Activated CD8-positive, alpha-beta T cell treated with anti-CD3 and anti-CD28 coated beads for 36 hours (primary cell): ENCODE data around the gene TRAPPC5. TPM values are rescaled to one million over a fixed set of nuclear protein-coding genes. Genes with fewer than 3 reads are reported as not detected.
A peak's percentile ranks its signal among the peaks of the same experiment; 100 is the strongest.

ENCODE experiments used
- ATAC-seq: fragments of 200-7000 bp; cut with Tn5 transposase; one replicate; pipeline ENCODE4 v1.10.0; 2021; ENCODE audit warnings: mild to moderate bottlenecking, moderate library complexity
- CTCF ChIA-PET: fragments of 350-600 bp; sonication (Branson Sonifier 250); formaldehyde crosslinking; loops from one replicate; lab custom pipeline; 2021; ENCODE audit warnings: antibody characterized with exemption; lab: Charles Lee
- POLR2A ChIA-PET: fragments of 350-600 bp; sonication (Branson Sonifier 250); formaldehyde crosslinking; loops from one replicate; lab custom pipeline; 2021; ENCODE audit warnings: antibody characterized with exemption; lab: Charles Lee
- DNase-seq: peaks from one replicate; pipeline ENCODE4 v3.0.0-alpha.2; 2020
- H3K27ac Mint-ChIP-seq: one replicate; pipeline ENCODE4 v1.8.0; 2021; ENCODE audit warnings: mild to moderate bottlenecking, mixed read lengths
- H3K27me3 Mint-ChIP-seq: one replicate; pipeline ENCODE4 v1.8.0; 2021; ENCODE audit warnings: mixed read lengths
- H3K36me3 Mint-ChIP-seq: one replicate; pipeline ENCODE4 v1.8.0; 2021; ENCODE audit warnings: low read depth, mixed read lengths
- H3K4me1 Mint-ChIP-seq: one replicate; pipeline ENCODE4 v1.8.0; 2021; ENCODE audit warnings: low read depth, mixed read lengths
- H3K4me3 Mint-ChIP-seq: one replicate; pipeline ENCODE4 v1.8.0; 2021; ENCODE audit warnings: mild to moderate bottlenecking, moderate library complexity, mixed read lengths
- H3K9me3 Mint-ChIP-seq: one replicate; pipeline ENCODE4 v1.8.0; 2021; ENCODE audit warnings: mixed read lengths
- intact Hi-C: fragments of 100-400 bp; cut with micrococcal nuclease; formaldehyde crosslinking; loops from one replicate; pipeline ENCODE4 v1.10.0; 2022
- total RNA-seq, 2 experiments: library from RNA; stranded (reverse); gene quantifications; one replicate each; pipeline ENCODE4 v1.2.3, GENCODE V29; 2021
- TF ChIP-seq, protein P1 (sequence below): fragments of 200-600 bp; IDR thresholded peaks from one replicate; pipeline ENCODE4 v1.8.0; 2022; ENCODE audit warnings: antibody characterized with exemption, mild to moderate bottlenecking

TRAPPC5 gene
- total RNA-seq, 2 experiments from 2014 or later = 85.0 to 85.9 TPM

GRCh38 chr19:7692417-7693088 lies 11.9 kb downstream of the TRAPPC5 start:
- H3K4me3 Mint-ChIP-seq = no peak overlapping the region
- POLR2A ChIA-PET = interaction anchor here (0.9 to 1.1 kb wide), 2 partner anchors 74 to 115 kb away, joined by 3 to 4 read pairs; no protein-coding TSS in a partner anchor

GRCh38 chr19:7694499-7694898 lies 13.9 kb downstream of the TRAPPC5 start:
- DNase-seq (no peak), ATAC-seq (no peak)
- intact Hi-C loops = no loop called here
- Mint-ChIP-seq H3K27me3 (peaks cover 8% of the 10 kb centered on the region), H3K4me3 (no peak overlapping the region), H3K36me3 (no peaks in the 10 kb centered on the region), H3K27ac (no peak overlapping the region), H3K4me1 (peaks cover 9% of the 10 kb centered on the region), H3K9me3 (no peaks in the 10 kb centered on the region)
- CTCF ChIA-PET = interaction anchor here (0.7 kb wide), 1 partner anchor 14 kb away, joined by 3 read pairs; the partner anchor contains the start of gene TRAPPC5
- POLR2A ChIA-PET = no interaction called here
- TF ChIP-seq, protein P1, sequence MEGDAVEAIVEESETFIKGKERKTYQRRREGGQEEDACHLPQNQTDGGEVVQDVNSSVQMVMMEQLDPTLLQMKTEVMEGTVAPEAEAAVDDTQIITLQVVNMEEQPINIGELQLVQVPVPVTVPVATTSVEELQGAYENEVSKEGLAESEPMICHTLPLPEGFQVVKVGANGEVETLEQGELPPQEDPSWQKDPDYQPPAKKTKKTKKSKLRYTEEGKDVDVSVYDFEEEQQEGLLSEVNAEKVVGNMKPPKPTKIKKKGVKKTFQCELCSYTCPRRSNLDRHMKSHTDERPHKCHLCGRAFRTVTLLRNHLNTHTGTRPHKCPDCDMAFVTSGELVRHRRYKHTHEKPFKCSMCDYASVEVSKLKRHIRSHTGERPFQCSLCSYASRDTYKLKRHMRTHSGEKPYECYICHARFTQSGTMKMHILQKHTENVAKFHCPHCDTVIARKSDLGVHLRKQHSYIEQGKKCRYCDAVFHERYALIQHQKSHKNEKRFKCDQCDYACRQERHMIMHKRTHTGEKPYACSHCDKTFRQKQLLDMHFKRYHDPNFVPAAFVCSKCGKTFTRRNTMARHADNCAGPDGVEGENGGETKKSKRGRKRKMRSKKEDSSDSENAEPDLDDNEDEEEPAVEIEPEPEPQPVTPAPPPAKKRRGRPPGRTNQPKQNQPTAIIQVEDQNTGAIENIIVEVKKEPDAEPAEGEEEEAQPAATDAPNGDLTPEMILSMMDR = no peak

More at GRCh38 chr19:7692417-7693088, 11.9 kb downstream of the TRAPPC5 start:
- intact Hi-C loops = no loop called here
- Mint-ChIP-seq H3K9me3 (no peaks in the 10 kb centered on the region), H3K27ac (no peak overlapping the region), H3K27me3 (peaks cover 3% of the 10 kb centered on the region), H3K36me3 (no peaks in the 10 kb centered on the region), H3K4me1 (no peaks in the 10 kb centered on the region)
- ATAC-seq (peak; percentile 51), DNase-seq (peak; percentile 51)
- CTCF ChIA-PET = interaction anchor here (1.0 kb wide), 1 partner anchor 12 kb away, joined by 3 read pairs; the partner anchor contains the start of gene TRAPPC5
- TF ChIP-seq, protein P1 = no peak

- intact Hi-C loops = no loop called here
- TF ChIP-seq, protein P1 = no peak
- H3K4me3 Mint-ChIP-seq = no peak overlapping the region
- H3K27me3 Mint-ChIP-seq = peaks cover 8% of the 10 kb centered on the region
- H3K9me3 Mint-ChIP-seq = no peaks in the 10 kb centered on the region
- peaks cover 17% of the 10 kb centered on the region for H3K4me1 Mint-ChIP-seq
- no peak overlapping the region for H3K27ac Mint-ChIP-seq
- CTCF ChIA-PET = interaction anchor here (1.4 to 5.0 kb wide), 3 partner anchors 17 to 102 kb away, joined by 3 to 28 read pairs (median 9); partner anchors contain the start of gene TRAPPC5
- H3K36me3 Mint-ChIP-seq = no peaks in the 10 kb centered on the region
- ATAC-seq (no peak), DNase-seq (no peak)
- POLR2A ChIA-PET = no interaction called here
These were observed 17.2 kb downstream of the TRAPPC5 start for GRCh38 chr19:7697721-7698287.

- Mint-ChIP-seq H3K9me3 (no peaks in the 10 kb centered on the region), H3K4me1 (peaks cover 19% of the 10 kb centered on the region), H3K36me3 (no peaks in the 10 kb centered on the region), H3K4me3 (peak overlapping the region; percentile 61), H3K27ac (no peak overlapping the region), H3K27me3 (peaks cover 8% of the 10 kb centered on the region)
- ChIA-PET POLR2A (interaction anchor here (0.9 to 1.6 kb wide), 4 partner anchors 10 to 101 kb away, joined by 3 read pairs; partner anchors contain the start of gene TRAPPC5), CTCF (interaction anchor here (0.9 to 5.0 kb wide), 3 partner anchors 18 to 101 kb away, joined by 3 to 28 read pairs (median 9); partner anchors contain the start of gene TRAPPC5)
- intact Hi-C loops = no loop called here
- TF ChIP-seq, protein P1 = no peak
- no peak for DNase-seq
- no peak for ATAC-seq
These were observed 17.9 kb downstream of the TRAPPC5 start for GRCh38 chr19:7698583-7698982.
